Cardiac muscle cell (in vitro differentiated cells and primary cell): ENCODE results near the gene RAB3D. TPM values are rescaled to one million over a fixed set of nuclear protein-coding genes. Genes with fewer than 3 reads are reported as not detected.
"Not testable (repeated sequence)": the region's sequence is repeated elsewhere in the genome, so short reads cannot be mapped to it uniquely, and the experiment has no call there.

Experiments
- DNase-seq, 2 donors: peaks; one replicate each; pipeline versions ENCODE4 v3.0.0 to v3.0.0-alpha.2; 2010 to 2017; ENCODE audit warnings: low read depth in 1 of 2, low spot score in 1 of 2
- H3K27ac ChIP-seq: fragments of 200-600 bp; sonication (generic); 2 replicates; pipeline ENCODE4 v1.5.1; 2016
- H3K27me3 ChIP-seq: fragments of 200-600 bp; sonication (generic); 2 replicates; pipeline ENCODE4 v1.6.0; 2016; ENCODE audit warnings: control low read depth
- H3K36me3 ChIP-seq: fragments of 200-600 bp; sonication (generic); 2 replicates; pipeline ENCODE4 v1.5.1; 2016; ENCODE audit warnings: control low read depth
- H3K4me1 ChIP-seq: fragments of 200-600 bp; sonication (generic); 2 replicates; pipeline ENCODE4 v1.8.1; 2017; ENCODE audit warnings: low read depth, mild to moderate bottlenecking, mixed run types
- H3K4me3 ChIP-seq: fragments of 200-600 bp; sonication (generic); 2 replicates; pipeline ENCODE4 v1.5.1; 2016; ENCODE audit warnings: mild to moderate bottlenecking
- H3K9me3 ChIP-seq: fragments of 200-600 bp; sonication (generic); 2 replicates; pipeline ENCODE4 v1.5.1; 2017; ENCODE audit warnings: low read depth, mild to moderate bottlenecking, control low read depth
- CTCF ChIP-seq: IDR thresholded peaks from 2 replicates; pipeline ENCODE4 v1.5.1; 2012; ENCODE audit warnings: low read depth, mild to moderate bottlenecking, low read length
- polyA plus RNA-seq: library from polyadenylated mRNA; unstranded; fragments of >200 nt; fragmentation: Nextera tagmentation; extraction: Ambion mirVana; gene quantifications from 2 replicates; pipeline ENCODE4 v1.2.1, GENCODE V29; 2016
- total RNA-seq: library from RNA; depleted of rRNA; stranded (reverse); fragments of >200 nt; gene quantifications from 2 replicates; pipeline ENCODE4 v1.2.3, GENCODE V29; 2016

The RAB3D gene
- total and polyA plus RNA-seq, 2 experiments from 2014 or later = 10.2 to 14.6 TPM

- Histone ChIP-seq H3K9me3 (no peaks in the 10 kb centered on the region), H3K4me1 (no peaks in the 10 kb centered on the region), H3K36me3 (peaks cover 3% of the 10 kb centered on the region), H3K4me3 (no peak overlapping the region), H3K27ac (no peak overlapping the region), H3K27me3 (no peaks in the 10 kb centered on the region)
- DNase-seq = no peak
- no peak for TF ChIP-seq CTCF
Observed at GRCh38 chr19:11335449-11336146, 3.9 kb downstream of the RAB3D start.

GRCh38 chr19:11333838-11334237, 5.6 kb downstream of the RAB3D start:
- not testable (repeated sequence) for H3K27ac ChIP-seq, H3K4me3 ChIP-seq

GRCh38 chr19:11332822-11333221, 6.6 kb downstream of the RAB3D start:
- H3K4me3 ChIP-seq = no peak overlapping the region
- no peaks in the 10 kb centered on the region for H3K9me3 ChIP-seq
- H3K4me1 ChIP-seq = no peaks in the 10 kb centered on the region
- H3K27me3 ChIP-seq = no peaks in the 10 kb centered on the region
- H3K27ac ChIP-seq = no peak overlapping the region
- no peak for DNase-seq
- H3K36me3 ChIP-seq = peaks cover 3% of the 10 kb centered on the region
- no peak for TF ChIP-seq CTCF

More at GRCh38 chr19:11333838-11334237, 5.6 kb downstream of the RAB3D start:
- H3K9me3 ChIP-seq, H3K27me3 ChIP-seq, H3K4me1 ChIP-seq, H3K36me3 ChIP-seq: not testable (repeated sequence)
- DNase-seq = peak in 1 of 2 donors; percentile 17

GRCh38 chr19:11331502-11331901, 8.0 kb downstream of the RAB3D start:
- H3K27ac ChIP-seq = no peak overlapping the region
- no peak for TF ChIP-seq CTCF
- no peaks in the 10 kb centered on the region for H3K27me3 ChIP-seq
- peaks cover 3% of the 10 kb centered on the region for H3K36me3 ChIP-seq
- no peaks in the 10 kb centered on the region for H3K9me3 ChIP-seq
- no peaks in the 10 kb centered on the region for H3K4me1 ChIP-seq
- no peak overlapping the region for H3K4me3 ChIP-seq
- DNase-seq = no peak

- no peak for TF ChIP-seq CTCF
Observed at GRCh38 chr19:11330127-11330526, 9.3 kb downstream of the RAB3D start.

GRCh38 chr19:11325544-11325943, 13.9 kb downstream of the RAB3D start:
- no peaks in the 10 kb centered on the region for H3K36me3 ChIP-seq
- no peak for DNase-seq
- no peak for TF ChIP-seq CTCF
- H3K27me3 ChIP-seq = no peaks in the 10 kb centered on the region
- no peak overlapping the region for H3K27ac ChIP-seq
- no peaks in the 10 kb centered on the region for H3K9me3 ChIP-seq
- H3K4me1 ChIP-seq = no peaks in the 10 kb centered on the region
- H3K4me3 ChIP-seq = no peak overlapping the region

More at GRCh38 chr19:11330127-11330526, 9.3 kb downstream of the RAB3D start:
- DNase-seq = no peak
- Histone ChIP-seq H3K36me3 (peaks cover 3% of the 10 kb centered on the region), H3K4me3 (no peak overlapping the region), H3K9me3 (no peaks in the 10 kb centered on the region), H3K27ac (no peak overlapping the region), H3K4me1 (no peaks in the 10 kb centered on the region), H3K27me3 (no peaks in the 10 kb centered on the region)
